ENCODE results near the gene CDKL1.

- no peak for TF ChIP-seq CTCF (IDR thresholded peaks at IDR 0.05; ENCODE audit: low read depth, low read length, poor library complexity, severe bottlenecking)
- TF ChIP-seq EZH2phosphoT487 (IDR thresholded peaks at IDR 0.05; ENCODE audit: borderline replicate concordance, low read length): no peak
Measured at GRCh38 chr14:50312734-50313054, 84.0 kb downstream of the CDKL1 start.
